Measurements from ENCODE around the gene SMAD4. TPM values are rescaled to one million over a fixed set of nuclear protein-coding genes. Genes with fewer than 3 reads are reported as not detected.

Gene SMAD4
- total RNA-seq, 4 donors from 2014 or later, result 163 to 305 (median 250) TPM

GRCh38 chr18:51039138-51040112, 9.4 kb downstream of the SMAD4 start:
- WGBS, 2 donors, result 26 to 38% methylated on average over 8 of the region's 8 CpGs
- TF ChIP-seq POLR2A (IDR thresholded peaks at IDR 0.05) (no peak), CTCF (IDR thresholded peaks at IDR 0.05) (no peak)
- Histone ChIP-seq H3K36me3 (no peaks in the 10 kb centered on the region), H3K4me3 (replicated peaks in 1 of 3) (no peak overlapping the region), H3K4me1 (peaks cover 74 to 79% of the 10 kb centered on the region in 2 donors), H3K9me3 (no peaks in the 10 kb centered on the region), H3K27ac (peak overlapping the region in 2 of 3 donors; percentile 2 to 9), H3K27me3 (no peaks in the 10 kb centered on the region)
- intact Hi-C loops (cut with DNase I), result loop anchor here (10.0 kb wide), 1 partner anchor 215 kb away; the partner anchor contains the start of gene MRO
- peak; percentile 24 to 26 for DNase-seq

GRCh38 chr18:51041677-51042352, 11.8 kb downstream of the SMAD4 start:
- TF ChIP-seq CTCF (IDR thresholded peaks at IDR 0.05) (no peak), POLR2A (IDR thresholded peaks at IDR 0.05) (no peak)
- H3K27ac ChIP-seq, result peak overlapping the region; percentile 2 to 55 (median 29)
- no peak overlapping the region for H3K4me3 ChIP-seq (replicated peaks in 1 of 3)
- no peak for DNase-seq
- peaks cover 70 to 71% of the 10 kb centered on the region in 2 donors for H3K4me1 ChIP-seq
- H3K36me3 ChIP-seq, result no peaks in the 10 kb centered on the region
- 80 to 93% methylated on average over 3 of the region's 3 CpGs for WGBS, 2 donors
- intact Hi-C loops (cut with DNase I), result no loop called here
- no peaks in the 10 kb centered on the region for H3K9me3 ChIP-seq
- H3K27me3 ChIP-seq, result no peaks in the 10 kb centered on the region

- Histone ChIP-seq H3K4me3 (replicated peaks in 1 of 3) (no peak overlapping the region), H3K27ac (peak overlapping the region; percentile 1 to 35 (median 31)), H3K4me1 (peaks cover 42 to 43% of the 10 kb centered on the region in 2 donors), H3K9me3 (no peaks in the 10 kb centered on the region), H3K36me3 (peaks cover 0 to 11% of the 10 kb centered on the region in 2 donors), H3K27me3 (no peaks in the 10 kb centered on the region)
- TF ChIP-seq CTCF (IDR thresholded peaks at IDR 0.05) (no peak), POLR2A (IDR thresholded peaks at IDR 0.05) (no peak)
- no peak for DNase-seq
- 32 to 51% methylated on average over 2 of the region's 2 CpGs for WGBS, 2 donors
- intact Hi-C loops (cut with DNase I), result no loop called here
These were observed 15.0 kb downstream of the SMAD4 start for GRCh38 chr18:51044928-51045585.

GRCh38 chr18:51048190-51048589, 18.2 kb downstream of the SMAD4 start:
- peaks cover 0 to 11% of the 10 kb centered on the region in 2 donors for H3K36me3 ChIP-seq
- H3K9me3 ChIP-seq, result no peaks in the 10 kb centered on the region
- H3K27ac ChIP-seq, result no peak overlapping the region
- no peak for TF ChIP-seq POLR2A (IDR thresholded peaks at IDR 0.05)
- no peak for TF ChIP-seq CTCF (IDR thresholded peaks at IDR 0.05)
- 100% methylated on average over 1 of the region's 1 CpG for WGBS, 2 donors
- H3K4me1 ChIP-seq, result peaks cover 16 to 17% of the 10 kb centered on the region in 2 donors
- H3K4me3 ChIP-seq (replicated peaks in 1 of 3), result no peak overlapping the region
- intact Hi-C loops (cut with DNase I), result no loop called here
- H3K27me3 ChIP-seq, result no peaks in the 10 kb centered on the region
- DNase-seq, result no peak
